Transverse colon (tissue), 4 donors: ENCODE results near the gene COBLL1.

ENCODE experiments used
- CTCF ChIP-seq, 5 experiments: fragments of 200-600 bp in 3 of 5; fragments of 450-650 bp in 2 of 5; sonication (generic) in 3 of 5; IDR thresholded peaks; 1 replicate in 2 of 5; 2 replicates in 3 of 5; pipeline ENCODE4 v1.5.1; 2016 to 2017; ENCODE audit warnings: antibody characterized with exemption in 5 of 5, inconsistent platforms in 3 of 5, mild to moderate bottlenecking in 2 of 5, moderate library complexity in 1 of 5
- EP300 ChIP-seq: sonication (generic); formaldehyde crosslinking; IDR thresholded peaks from one replicate; pipeline ENCODE4 v1.6.1; 2017; ENCODE audit warnings: antibody characterized with exemption, low read depth
- POLR2A ChIP-seq: fragments of 450-650 bp; IDR thresholded peaks from one replicate; pipeline ENCODE4 v1.6.1; 2016; ENCODE audit warnings: antibody characterized with exemption, mild to moderate bottlenecking, moderate library complexity
- POLR2AphosphoS5 ChIP-seq, 3 donors: sonication (generic); formaldehyde crosslinking; IDR thresholded peaks; one replicate each; pipeline ENCODE4 v1.6.1; 2016; ENCODE audit warnings: antibody characterized with exemption in 3 of 3

DNA sequence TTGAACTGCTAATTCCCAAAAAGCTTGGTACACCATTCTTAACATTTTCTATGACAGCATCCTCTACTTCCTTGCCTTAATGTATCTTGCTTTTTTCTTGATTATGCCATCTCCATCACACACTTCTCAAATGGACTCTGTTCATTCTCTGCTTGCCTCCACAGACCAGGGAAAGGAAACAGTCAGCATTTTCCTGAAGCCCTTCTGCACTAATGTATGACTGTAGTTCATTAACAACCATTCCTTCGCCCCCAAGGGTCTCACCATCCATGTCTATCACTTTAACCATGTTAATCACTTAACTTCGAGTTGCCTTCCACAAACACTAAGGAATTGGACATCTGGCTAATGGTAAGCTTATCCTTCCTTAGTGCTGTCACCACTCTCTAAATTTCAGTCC is 54.8 kb downstream of the COBLL1 start:
- TF ChIP-seq POLR2A, result no peak
- no peak for TF ChIP-seq CTCF (IDR thresholded peaks at IDR 0.05)
- no peak for TF ChIP-seq EP300
- TF ChIP-seq POLR2AphosphoS5 (IDR thresholded peaks at IDR 0.05), result no peak
